Esophagus (tissue), 2 donors: Measurements from ENCODE around the gene MYL5. TPM values are rescaled to one million over a fixed set of nuclear protein-coding genes. Genes with fewer than 3 reads are reported as not detected.
A peak's percentile ranks its signal among the peaks of the same experiment; 100 is the strongest.

Experiments used
- H3K27ac ChIP-seq, 2 donors: one replicate each; pipeline ENCODE4 v1.5.1; 2013; ENCODE audit warnings: low read depth in 2 of 2, mild to moderate bottlenecking in 2 of 2, inconsistent platforms in 1 of 2, low read length in 1 of 2, moderate library complexity in 1 of 2
- H3K27me3 ChIP-seq, 2 donors: one replicate each; pipeline ENCODE4 v1.6.1; 2013; ENCODE audit warnings: low read length in 2 of 2, control low read depth in 1 of 2, mild to moderate bottlenecking in 1 of 2; ENCODE audit not compliant: insufficient read depth in 2 of 2, control insufficient read depth in 1 of 2
- H3K36me3 ChIP-seq, 2 donors: one replicate each; pipeline ENCODE4 v1.6.1; 2013; ENCODE audit warnings: low read length in 1 of 2; ENCODE audit not compliant: control insufficient read depth in 2 of 2, insufficient read depth in 2 of 2
- H3K4me1 ChIP-seq, 2 donors: one replicate each; pipeline ENCODE4 v1.6.1; 2013; ENCODE audit warnings: low read length in 1 of 2; ENCODE audit not compliant: control insufficient read depth in 2 of 2, insufficient read depth in 2 of 2
- H3K4me3 ChIP-seq, 2 donors: one replicate each; pipeline ENCODE4 v1.5.1; 2013; ENCODE audit warnings: low read length in 2 of 2, mild to moderate bottlenecking in 2 of 2, low read depth in 1 of 2, moderate library complexity in 1 of 2
- H3K9me3 ChIP-seq, 2 donors: one replicate each; pipeline ENCODE4 v1.6.1; 2013; ENCODE audit warnings: mild to moderate bottlenecking in 2 of 2, low read depth in 1 of 2, low read length in 1 of 2, moderate library complexity in 1 of 2; ENCODE audit not compliant: control insufficient read depth in 2 of 2, insufficient read depth in 1 of 2
- WGBS, 2 donors: extraction: QIAGEN DNeasy Blood & Tissue Kit; methylation state at CpG; one replicate each; pipeline ENCODE4 v1.1.7; 2013; 5-methylcytosine and 5-hydroxymethylcytosine counted together
- polyA plus RNA-seq, 2 donors: library from polyadenylated mRNA; stranded (reverse); fragments of 200-250 nt; gene quantifications; one replicate each; pipeline ENCODE4 v1.2.3, GENCODE V29; 2013
- donor health status: healthy with polysubstance abuse.
- donor health status: Bipolar disorder and iron deficiency.

The MYL5 gene
- polyA plus RNA-seq, 2 donors = 17.9 to 22.4 TPM

- Histone ChIP-seq H3K27me3 (no peaks in the 10 kb centered on the region), H3K36me3 (peaks cover 7 to 12% of the 10 kb centered on the region in 2 donors), H3K4me1 (peaks cover 5 to 14% of the 10 kb centered on the region in 2 donors), H3K9me3 (no peaks in the 10 kb centered on the region), H3K4me3 (no peak overlapping the region), H3K27ac (no peak overlapping the region)
- WGBS, 2 donors = 88 to 95% methylated on average over 3 of the region's 3 CpGs
These were observed 2.6 kb upstream of the MYL5 start for GRCh38 chr4:671769-672168.

GRCh38 chr4:673349-674091 is 822 bp upstream of the MYL5 start:
- Histone ChIP-seq H3K27me3 (no peaks in the 10 kb centered on the region), H3K4me1 (peaks cover 5 to 29% of the 10 kb centered on the region in 2 donors), H3K36me3 (peaks cover 7 to 12% of the 10 kb centered on the region in 2 donors), H3K4me3 (peak overlapping the region; percentile 62 to 68), H3K9me3 (no peaks in the 10 kb centered on the region), H3K27ac (peak overlapping the region; percentile 3 to 76)
- 7 to 8% methylated on average over 52 to 55 of the region's 55 CpGs for WGBS, 2 donors

GRCh38 chr4:675036-675882 is 917 bp downstream of the MYL5 start:
- Histone ChIP-seq H3K27ac (peak overlapping the region; percentile 89 to 90), H3K36me3 (peaks cover 7 to 12% of the 10 kb centered on the region in 2 donors), H3K9me3 (no peaks in the 10 kb centered on the region), H3K4me1 (peaks cover 5 to 32% of the 10 kb centered on the region in 2 donors), H3K4me3 (peak overlapping the region; percentile 68 to 89), H3K27me3 (no peaks in the 10 kb centered on the region)
- WGBS, 2 donors = 61 to 63% methylated on average over 26 of the region's 26 CpGs

GRCh38 chr4:675980-676870 is 1.9 kb downstream of the MYL5 start:
- Histone ChIP-seq H3K4me3 (no peak overlapping the region), H3K9me3 (no peaks in the 10 kb centered on the region), H3K4me1 (peaks cover 10 to 33% of the 10 kb centered on the region in 2 donors), H3K36me3 (peaks cover 7% of the 10 kb centered on the region in 2 donors), H3K27me3 (no peaks in the 10 kb centered on the region), H3K27ac (no peak overlapping the region)
- 66 to 72% methylated on average over 19 of the region's 19 CpGs for WGBS, 2 donors

GRCh38 chr4:676871-677235 is 2.5 kb downstream of the MYL5 start:
- Histone ChIP-seq H3K4me3 (no peak overlapping the region), H3K4me1 (peaks cover 11 to 33% of the 10 kb centered on the region in 2 donors), H3K36me3 (peaks cover 3 to 5% of the 10 kb centered on the region in 2 donors), H3K27ac (no peak overlapping the region), H3K9me3 (no peaks in the 10 kb centered on the region), H3K27me3 (no peaks in the 10 kb centered on the region)
- 87 to 88% methylated on average over 8 of the region's 8 CpGs for WGBS, 2 donors

- no peaks in the 10 kb centered on the region for H3K27me3 ChIP-seq
- 45 to 56% methylated on average over 26 of the region's 26 CpGs for WGBS, 2 donors
- H3K27ac ChIP-seq = peak overlapping the region; percentile 22 to 56
- H3K36me3 ChIP-seq = no peaks in the 10 kb centered on the region
- H3K4me3 ChIP-seq = no peak overlapping the region
- peaks cover 11 to 34% of the 10 kb centered on the region in 2 donors for H3K4me1 ChIP-seq
- no peaks in the 10 kb centered on the region for H3K9me3 ChIP-seq
These were observed 3.3 kb downstream of the MYL5 start for GRCh38 chr4:677431-678293.

GRCh38 chr4:678331-679103 is 4.2 kb downstream of the MYL5 start:
- Histone ChIP-seq H3K4me1 (peaks cover 11 to 30% of the 10 kb centered on the region in 2 donors), H3K27me3 (no peaks in the 10 kb centered on the region), H3K27ac (peak overlapping the region in 1 of 2 donors; percentile 56), H3K4me3 (no peak overlapping the region), H3K9me3 (no peaks in the 10 kb centered on the region), H3K36me3 (no peaks in the 10 kb centered on the region)
- 73 to 74% methylated on average over 14 of the region's 14 CpGs for WGBS, 2 donors

- Histone ChIP-seq H3K9me3 (no peaks in the 10 kb centered on the region), H3K27ac (no peak overlapping the region), H3K4me1 (peaks cover 11 to 34% of the 10 kb centered on the region in 2 donors), H3K36me3 (no peaks in the 10 kb centered on the region), H3K4me3 (no peak overlapping the region), H3K27me3 (no peaks in the 10 kb centered on the region)
- WGBS, 2 donors = 84 to 86% methylated on average over 13 of the region's 13 CpGs
These were observed 4.8 kb downstream of the MYL5 start for GRCh38 chr4:679104-679481.
